ENCODE results near the gene CHD3. TPM values are rescaled to one million over a fixed set of nuclear protein-coding genes. Genes with fewer than 3 reads are reported as not detected.

The CHD3 gene
- total RNA-seq, 1 experiment from 2014 or later, result 84.6 TPM

DNA sequence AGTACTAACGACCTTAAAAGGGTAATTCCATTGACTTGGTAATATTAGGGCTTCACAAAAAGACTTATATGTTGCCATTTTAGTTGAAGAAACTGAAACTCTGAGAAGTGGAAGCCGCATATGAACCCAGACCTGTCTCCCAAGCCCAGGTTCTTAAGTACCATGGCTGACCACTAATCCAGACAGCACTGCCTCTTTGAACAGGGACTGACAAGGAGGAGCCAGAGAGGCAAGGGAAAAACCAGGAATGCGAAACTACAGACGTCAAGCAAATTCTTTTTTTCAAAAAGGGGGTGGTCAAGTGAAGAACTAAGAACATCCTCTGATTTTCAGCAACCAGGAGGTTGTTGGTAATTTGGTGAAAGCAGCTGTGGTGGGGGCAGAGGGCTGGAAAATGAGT lies 15.5 kb upstream of the CHD3 start:
- H3K36me3 ChIP-seq (ENCODE audit: control insufficient read depth, insufficient read depth, low read length), result peaks cover 7% of the 10 kb centered on the region; the same call in 1 of the 2 replicates
- no peak overlapping the region for H3K27ac ChIP-seq (ENCODE audit: low read length)
- DNase-seq (ENCODE audit: low read depth, low spot score) (no peak), ATAC-seq (no peak)
- no peaks in the 10 kb centered on the region for H3K9me3 ChIP-seq (ENCODE audit: control insufficient read depth, insufficient read depth, low read depth, low read length)
- ChIA-PET CTCF (no interaction called here), POLR2A (no interaction called here)
- in situ Hi-C loops (cut with HindIII; ENCODE audit: low pct_unique_long_range_greater_than_20kb, low sequenced_read_pairs) (no loop called here), intact Hi-C loops (cut with micrococcal nuclease; ENCODE audit: unreplicated experiment) (no loop called here)
- no peaks in the 10 kb centered on the region for H3K4me1 ChIP-seq (ENCODE audit: control insufficient read depth, insufficient read depth, low read length)
- TF ChIP-seq, protein P1, sequence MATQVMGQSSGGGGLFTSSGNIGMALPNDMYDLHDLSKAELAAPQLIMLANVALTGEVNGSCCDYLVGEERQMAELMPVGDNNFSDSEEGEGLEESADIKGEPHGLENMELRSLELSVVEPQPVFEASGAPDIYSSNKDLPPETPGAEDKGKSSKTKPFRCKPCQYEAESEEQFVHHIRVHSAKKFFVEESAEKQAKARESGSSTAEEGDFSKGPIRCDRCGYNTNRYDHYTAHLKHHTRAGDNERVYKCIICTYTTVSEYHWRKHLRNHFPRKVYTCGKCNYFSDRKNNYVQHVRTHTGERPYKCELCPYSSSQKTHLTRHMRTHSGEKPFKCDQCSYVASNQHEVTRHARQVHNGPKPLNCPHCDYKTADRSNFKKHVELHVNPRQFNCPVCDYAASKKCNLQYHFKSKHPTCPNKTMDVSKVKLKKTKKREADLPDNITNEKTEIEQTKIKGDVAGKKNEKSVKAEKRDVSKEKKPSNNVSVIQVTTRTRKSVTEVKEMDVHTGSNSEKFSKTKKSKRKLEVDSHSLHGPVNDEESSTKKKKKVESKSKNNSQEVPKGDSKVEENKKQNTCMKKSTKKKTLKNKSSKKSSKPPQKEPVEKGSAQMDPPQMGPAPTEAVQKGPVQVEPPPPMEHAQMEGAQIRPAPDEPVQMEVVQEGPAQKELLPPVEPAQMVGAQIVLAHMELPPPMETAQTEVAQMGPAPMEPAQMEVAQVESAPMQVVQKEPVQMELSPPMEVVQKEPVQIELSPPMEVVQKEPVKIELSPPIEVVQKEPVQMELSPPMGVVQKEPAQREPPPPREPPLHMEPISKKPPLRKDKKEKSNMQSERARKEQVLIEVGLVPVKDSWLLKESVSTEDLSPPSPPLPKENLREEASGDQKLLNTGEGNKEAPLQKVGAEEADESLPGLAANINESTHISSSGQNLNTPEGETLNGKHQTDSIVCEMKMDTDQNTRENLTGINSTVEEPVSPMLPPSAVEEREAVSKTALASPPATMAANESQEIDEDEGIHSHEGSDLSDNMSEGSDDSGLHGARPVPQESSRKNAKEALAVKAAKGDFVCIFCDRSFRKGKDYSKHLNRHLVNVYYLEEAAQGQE (IDR thresholded peaks at IDR 0.05; ENCODE audit: insufficient read depth in 1 of 2, low read depth in 2 of 2, low read length in 1 of 2), result no peak
- TF ChIP-seq SIN3A (IDR thresholded peaks at IDR 0.05; ENCODE audit: borderline replicate concordance, insufficient read depth, low read depth, low read length) (no peak), POLR2AphosphoS5 (IDR thresholded peaks at IDR 0.05; ENCODE audit: low read depth, low read length) (no peak)
- TF ChIP-seq, protein P2, sequence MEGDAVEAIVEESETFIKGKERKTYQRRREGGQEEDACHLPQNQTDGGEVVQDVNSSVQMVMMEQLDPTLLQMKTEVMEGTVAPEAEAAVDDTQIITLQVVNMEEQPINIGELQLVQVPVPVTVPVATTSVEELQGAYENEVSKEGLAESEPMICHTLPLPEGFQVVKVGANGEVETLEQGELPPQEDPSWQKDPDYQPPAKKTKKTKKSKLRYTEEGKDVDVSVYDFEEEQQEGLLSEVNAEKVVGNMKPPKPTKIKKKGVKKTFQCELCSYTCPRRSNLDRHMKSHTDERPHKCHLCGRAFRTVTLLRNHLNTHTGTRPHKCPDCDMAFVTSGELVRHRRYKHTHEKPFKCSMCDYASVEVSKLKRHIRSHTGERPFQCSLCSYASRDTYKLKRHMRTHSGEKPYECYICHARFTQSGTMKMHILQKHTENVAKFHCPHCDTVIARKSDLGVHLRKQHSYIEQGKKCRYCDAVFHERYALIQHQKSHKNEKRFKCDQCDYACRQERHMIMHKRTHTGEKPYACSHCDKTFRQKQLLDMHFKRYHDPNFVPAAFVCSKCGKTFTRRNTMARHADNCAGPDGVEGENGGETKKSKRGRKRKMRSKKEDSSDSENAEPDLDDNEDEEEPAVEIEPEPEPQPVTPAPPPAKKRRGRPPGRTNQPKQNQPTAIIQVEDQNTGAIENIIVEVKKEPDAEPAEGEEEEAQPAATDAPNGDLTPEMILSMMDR (IDR thresholded peaks at IDR 0.05), result no peak
- H3K4me3 ChIP-seq (ENCODE audit: low read depth in 2 of 2, low read length in 2 of 2), result no peak overlapping the region
- no TSS peak for BruUV-seq (replicated peaks)
- no peaks in the 10 kb centered on the region for H3K27me3 ChIP-seq (ENCODE audit: control insufficient read depth, insufficient read depth, low read length)

DNA sequence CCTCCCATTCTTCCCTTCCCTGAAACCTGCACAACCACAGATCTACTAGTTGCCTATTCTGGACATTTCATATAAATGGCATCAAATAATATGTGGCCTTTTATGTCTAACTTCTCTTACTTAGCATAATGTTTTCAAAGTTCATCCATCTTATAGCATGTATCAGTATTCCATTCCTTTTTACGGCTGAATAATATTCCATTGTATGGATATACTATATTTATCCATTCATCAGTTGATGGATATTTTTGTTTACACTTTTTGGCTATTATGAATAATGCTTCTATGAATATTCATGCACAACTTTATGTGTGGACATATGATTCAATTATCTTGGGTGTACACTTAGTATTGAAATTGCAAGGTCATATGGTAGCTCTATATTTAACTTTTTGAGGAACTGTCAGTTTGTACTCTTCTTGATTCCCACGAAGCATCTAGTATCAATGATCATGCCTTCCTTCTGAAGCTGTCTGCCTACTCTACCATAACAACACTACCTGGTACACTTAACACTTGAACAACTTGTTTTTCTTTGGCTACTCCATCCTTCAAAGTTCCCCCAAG lies 12.7 kb upstream of the CHD3 start:
- Histone ChIP-seq H3K27ac (ENCODE audit: low read length) (no peak overlapping the region), H3K4me1 (ENCODE audit: control insufficient read depth, insufficient read depth, low read length) (no peaks in the 10 kb centered on the region), H3K9me3 (ENCODE audit: control insufficient read depth, insufficient read depth, low read depth, low read length) (no peaks in the 10 kb centered on the region), H3K36me3 (ENCODE audit: control insufficient read depth, insufficient read depth, low read length) (peaks cover 9% of the 10 kb centered on the region; the same call in 1 of the 2 replicates), H3K4me3 (ENCODE audit: low read depth in 2 of 2, low read length in 2 of 2) (no peak overlapping the region), H3K27me3 (ENCODE audit: control insufficient read depth, insufficient read depth, low read length) (no peaks in the 10 kb centered on the region)
- intact Hi-C loops (cut with micrococcal nuclease; ENCODE audit: unreplicated experiment) (no loop called here), in situ Hi-C loops (cut with HindIII; ENCODE audit: low pct_unique_long_range_greater_than_20kb, low sequenced_read_pairs) (no loop called here)
- DNase-seq (ENCODE audit: low read depth, low spot score), result no peak
- TF ChIP-seq, protein P2 (IDR thresholded peaks at IDR 0.05), result no peak
- TF ChIP-seq, protein P1 (IDR thresholded peaks at IDR 0.05; ENCODE audit: insufficient read depth in 1 of 2, low read depth in 2 of 2, low read length in 1 of 2), result no peak
- TF ChIP-seq POLR2AphosphoS5 (IDR thresholded peaks at IDR 0.05; ENCODE audit: low read depth, low read length), result no peak
- TF ChIP-seq SIN3A (IDR thresholded peaks at IDR 0.05; ENCODE audit: borderline replicate concordance, insufficient read depth, low read depth, low read length), result no peak
- no peak for TF ChIP-seq TCF7L2 (IDR thresholded peaks at IDR 0.05; ENCODE audit: low read depth, low read length)
- POLR2A ChIA-PET, result no interaction called here
- ATAC-seq, result no peak
- TSS peak; percentile 71 for BruUV-seq (replicated peaks)
- CTCF ChIA-PET, result no interaction called here
